GM12891 (cell line): ENCODE measurements around the gene CDK8.
"Not testable (repeated sequence)": the region's sequence is repeated elsewhere in the genome, so short reads cannot be mapped to it uniquely, and the experiment has no call there.

Source experiments
- DNase-seq: peaks from one replicate; pipeline ENCODE4 v3.0.0; 2011; ENCODE audit warnings: low spot score; ENCODE audit not compliant: insufficient read length
- FAIRE-seq: peaks from 2 replicates; lab custom pipeline; 2011; peaks lifted over from hg19 to GRCh38; lab: Jason Lieb, UNC
- PAX5 ChIP-seq: IDR thresholded peaks from 2 replicates; pipeline ENCODE4 v1.6.1; 2011; ENCODE audit warnings: low read length, moderate library complexity, mild to moderate bottlenecking; ENCODE audit not compliant: insufficient read depth, severe bottlenecking
- POLR2A ChIP-seq: IDR thresholded peaks from 2 replicates; pipeline ENCODE4 v1.6.1; 2011; ENCODE audit warnings: low read depth, low read length, control low read depth
- POLR2AphosphoS5 ChIP-seq: IDR thresholded peaks from 2 replicates; pipeline ENCODE4 v1.6.1; 2011; ENCODE audit warnings: low read depth, low read length, control low read depth
- POU2F2 ChIP-seq: IDR thresholded peaks from 2 replicates; pipeline ENCODE4 v1.6.1; 2011; ENCODE audit warnings: low read depth, mild to moderate bottlenecking, control low read depth, low read length, moderate library complexity
- SPI1 ChIP-seq: IDR thresholded peaks from 2 replicates; pipeline ENCODE4 v1.6.1; 2011; ENCODE audit warnings: low read depth, low read length, control low read depth
- TAF1 ChIP-seq: IDR thresholded peaks from 2 replicates; pipeline ENCODE4 v1.6.1; 2011; ENCODE audit warnings: low read depth, low read length, control low read depth

CDK8 gene

GRCh38 chr13:26247608-26248007 lies 6.3 kb upstream of the CDK8 start:
- TF ChIP-seq POLR2A (no peak), SPI1 (no peak), POLR2AphosphoS5 (no peak), PAX5 (no peak), TAF1 (no peak), POU2F2 (no peak)
- no peak for FAIRE-seq
- DNase-seq = no peak

DNA sequence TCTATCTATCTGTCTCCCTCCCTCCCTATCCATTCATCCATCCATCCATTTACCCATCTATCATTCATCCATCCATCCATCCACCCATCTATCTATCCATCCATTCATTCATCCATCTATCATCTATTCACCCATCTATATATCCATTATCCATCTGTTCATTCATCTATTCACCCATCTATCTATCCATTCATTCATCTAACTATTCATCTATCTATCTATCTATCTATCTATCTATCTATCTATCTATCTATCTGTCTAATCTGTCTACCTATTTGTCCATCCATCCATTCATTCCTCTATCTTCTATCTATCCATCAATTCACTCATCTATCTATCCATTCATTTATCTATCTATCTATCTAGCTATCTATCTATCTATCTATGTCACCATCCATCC lies 4.4 kb upstream of the CDK8 start:
- FAIRE-seq = no peak
- TF ChIP-seq SPI1 (no peak), TAF1 (no peak), POLR2A (no peak), POLR2AphosphoS5 (no peak), PAX5 (no peak), POU2F2 (no peak)
- no peak for DNase-seq

DNA sequence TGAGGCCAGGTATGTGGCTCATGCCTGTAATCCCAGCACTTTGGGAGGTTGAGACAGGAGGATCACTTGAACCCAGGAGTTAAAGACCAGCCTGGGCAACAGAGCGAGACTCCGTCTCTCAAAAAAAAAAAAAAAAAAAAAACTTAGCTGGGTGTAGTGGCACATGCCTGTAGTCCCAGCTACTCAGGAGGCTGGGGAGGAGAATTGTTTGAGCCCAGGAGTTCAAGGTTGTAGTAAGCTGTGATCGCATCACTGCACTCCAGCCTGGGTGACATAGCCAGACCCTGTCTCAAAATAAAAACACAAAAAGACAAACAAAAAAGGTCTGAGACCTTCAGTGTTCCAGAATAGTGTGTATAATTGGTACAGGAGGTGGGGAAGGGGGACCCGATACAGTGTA lies 1.9 kb upstream of the CDK8 start:
- FAIRE-seq, DNase-seq: not testable (repeated sequence)

GRCh38 chr13:26253262-26253786 lies 605 bp upstream of the CDK8 start:
- DNase-seq (no peak), FAIRE-seq (no peak)
- TF ChIP-seq PAX5 = no peak
- no peak for TF ChIP-seq TAF1
- TF ChIP-seq POU2F2 = no peak
- no peak for TF ChIP-seq POLR2A
- no peak for TF ChIP-seq SPI1
- no peak for TF ChIP-seq POLR2AphosphoS5

DNA sequence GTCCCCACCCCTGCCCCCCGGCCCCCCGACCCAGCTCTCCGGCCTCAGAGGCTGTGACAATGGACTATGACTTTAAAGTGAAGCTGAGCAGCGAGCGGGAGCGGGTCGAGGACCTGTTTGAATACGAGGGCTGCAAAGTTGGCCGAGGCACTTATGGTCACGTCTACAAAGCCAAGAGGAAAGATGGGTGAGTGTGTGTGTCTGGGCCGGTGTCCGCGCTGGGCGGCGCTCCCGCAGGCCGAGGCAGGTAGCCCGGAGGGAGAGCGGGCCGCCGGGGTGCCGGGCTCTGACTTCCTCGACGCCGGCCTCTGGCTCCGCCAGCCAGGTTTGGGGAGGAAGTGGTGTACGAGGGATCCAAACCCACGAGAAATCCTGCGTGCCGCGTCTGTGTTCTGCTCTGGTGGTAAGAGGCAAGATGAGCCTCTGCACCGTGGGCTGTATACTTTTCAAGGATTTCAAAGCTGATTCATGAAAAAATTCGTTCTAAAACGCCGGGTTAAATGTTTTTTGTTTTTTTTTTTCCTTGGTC lies 718 bp downstream of the CDK8 start:
- FAIRE-seq (peak; percentile 77), DNase-seq (peak; percentile 19)
- TF ChIP-seq POLR2AphosphoS5 = no peak
- 0 out of 2 replicates have a peak, but pooled peaks have one; percentile 29 for TF ChIP-seq TAF1
- TF ChIP-seq SPI1 = peak; percentile 68
- TF ChIP-seq PAX5 = no peak
- TF ChIP-seq POLR2A = no peak

DNA sequence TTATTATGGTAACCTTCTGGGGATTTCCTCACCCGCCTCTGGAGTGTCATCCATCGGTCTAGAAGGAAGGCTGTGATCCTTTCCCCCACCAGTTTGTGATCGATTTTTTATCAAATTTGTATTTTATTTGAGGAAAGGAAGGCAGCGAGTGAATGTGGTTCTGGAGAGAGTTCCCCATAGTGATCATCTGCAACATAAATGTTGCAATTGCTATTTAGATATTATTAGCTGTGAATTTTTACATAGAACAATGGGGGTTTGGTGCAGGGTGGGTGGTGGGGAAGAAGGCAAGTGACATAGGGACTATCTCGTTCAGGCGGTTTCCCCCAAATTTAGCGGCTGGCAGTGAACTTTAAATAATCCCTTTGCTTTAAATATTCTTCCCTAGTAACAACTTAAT lies 1.2 kb downstream of the CDK8 start:
- DNase-seq = no peak
- no peak for FAIRE-seq

GRCh38 chr13:26255691-26256277 lies 1.9 kb downstream of the CDK8 start:
- TF ChIP-seq TAF1 = no peak
- no peak for FAIRE-seq
- DNase-seq = no peak

More for the DNA sequence above, 1.2 kb downstream of the CDK8 start:
- TF ChIP-seq PAX5 = no peak
- no peak for TF ChIP-seq TAF1
- no peak for TF ChIP-seq POLR2A
- no peak for TF ChIP-seq POLR2AphosphoS5

- FAIRE-seq = no peak
- TF ChIP-seq POLR2AphosphoS5 = no peak
- TF ChIP-seq TAF1 = no peak
- TF ChIP-seq POLR2A = no peak
- TF ChIP-seq PAX5 = no peak
- TF ChIP-seq SPI1 = no peak
- no peak for TF ChIP-seq POU2F2
- no peak for DNase-seq
Observed at GRCh38 chr13:26257049-26257448, 3.1 kb downstream of the CDK8 start.

GRCh38 chr13:26259634-26260033 lies 5.7 kb downstream of the CDK8 start:
- no peak for TF ChIP-seq PAX5
- TF ChIP-seq TAF1 = no peak
- no peak for TF ChIP-seq SPI1
- no peak for TF ChIP-seq POLR2A
- no peak for TF ChIP-seq POU2F2
- no peak for TF ChIP-seq POLR2AphosphoS5
- no peak for FAIRE-seq
- no peak for DNase-seq

- FAIRE-seq = peak; percentile 20
- DNase-seq = no peak
- TF ChIP-seq PAX5 (no peak), POLR2A (no peak), TAF1 (no peak), SPI1 (no peak)
Observed at GRCh38 chr13:26262156-26262555, 8.2 kb downstream of the CDK8 start.
